ENCODE results near the gene SAMD14.

The SAMD14 gene

DNA sequence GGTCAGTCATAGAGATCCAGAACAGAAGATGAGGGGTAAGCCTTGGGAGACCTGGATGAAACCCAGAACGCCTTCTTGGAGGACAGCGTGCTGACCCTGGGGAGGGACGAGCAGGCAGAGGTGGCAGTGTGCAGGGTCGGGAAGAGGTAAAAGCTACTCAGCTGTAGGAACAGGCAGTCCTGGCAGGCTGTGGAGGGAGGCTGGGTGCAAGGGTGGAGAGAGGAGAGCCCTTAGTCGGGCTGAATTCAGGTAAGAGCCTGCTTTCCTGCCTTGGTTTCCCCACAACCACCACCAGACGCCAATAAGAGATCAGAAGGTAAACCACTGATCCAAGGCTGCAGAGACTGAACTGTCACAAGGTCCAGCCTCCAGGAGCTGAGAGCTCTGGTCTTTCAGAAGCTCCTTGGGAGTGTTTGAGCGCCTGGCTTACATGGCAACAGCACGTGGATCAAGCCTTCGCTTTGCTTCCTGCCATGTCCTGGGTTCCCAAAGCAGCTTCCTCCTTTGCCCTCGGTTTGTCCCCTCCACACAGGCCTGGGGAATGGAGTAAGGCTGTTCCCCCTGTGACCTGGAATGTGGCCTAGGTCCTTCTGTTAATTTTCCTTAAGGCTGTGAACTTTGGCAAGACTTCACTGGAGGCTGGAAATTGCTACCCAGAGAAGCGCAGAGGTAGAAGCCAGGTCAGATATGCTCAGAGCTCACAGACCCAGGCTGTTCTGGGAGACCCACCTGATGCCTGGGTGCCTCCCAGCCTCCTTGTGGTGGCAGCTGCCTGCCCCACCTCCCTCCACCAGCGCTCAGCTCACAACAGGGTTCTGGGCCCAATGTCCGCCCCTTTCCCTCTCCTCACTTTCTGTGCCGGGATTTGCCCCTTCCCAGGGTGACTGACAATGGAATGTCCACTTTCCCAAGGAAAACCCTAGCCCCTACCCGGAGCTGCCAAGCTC, 38.7 kb downstream of the SAMD14 start:
- Histone ChIP-seq H3K4me3 (ENCODE audit: low read depth in 1 of 2, low read length in 2 of 2) (no peak overlapping the region), H4K20me1 (ENCODE audit: insufficient read depth, low read length) (peaks cover 2% of the 10 kb centered on the region; the same call in 1 of the 2 replicates), H3K9me3 (ENCODE audit: insufficient read depth, low read length, severe bottlenecking) (no peaks in the 10 kb centered on the region), H3K4me1 (ENCODE audit: insufficient read depth, low read length) (peaks cover 19% of the 10 kb centered on the region), H3K27ac (ENCODE audit: low read length) (no peak overlapping the region), H2AFZ (ENCODE audit: low read depth, low read length) (no peak overlapping the region), H3K9ac (ENCODE audit: low read depth, low read length) (no peak overlapping the region), H3K4me2 (ENCODE audit: insufficient read depth, low read length) (no peak overlapping the region), H3K36me3 (ENCODE audit: insufficient read depth, low read length) (no peaks in the 10 kb centered on the region), H3K79me2 (ENCODE audit: insufficient read depth, low read length) (no peaks in the 10 kb centered on the region), H3K27me3 (ENCODE audit: insufficient read depth, low read length, poor library complexity) (no peaks in the 10 kb centered on the region)
- TF ChIP-seq, protein P1, sequence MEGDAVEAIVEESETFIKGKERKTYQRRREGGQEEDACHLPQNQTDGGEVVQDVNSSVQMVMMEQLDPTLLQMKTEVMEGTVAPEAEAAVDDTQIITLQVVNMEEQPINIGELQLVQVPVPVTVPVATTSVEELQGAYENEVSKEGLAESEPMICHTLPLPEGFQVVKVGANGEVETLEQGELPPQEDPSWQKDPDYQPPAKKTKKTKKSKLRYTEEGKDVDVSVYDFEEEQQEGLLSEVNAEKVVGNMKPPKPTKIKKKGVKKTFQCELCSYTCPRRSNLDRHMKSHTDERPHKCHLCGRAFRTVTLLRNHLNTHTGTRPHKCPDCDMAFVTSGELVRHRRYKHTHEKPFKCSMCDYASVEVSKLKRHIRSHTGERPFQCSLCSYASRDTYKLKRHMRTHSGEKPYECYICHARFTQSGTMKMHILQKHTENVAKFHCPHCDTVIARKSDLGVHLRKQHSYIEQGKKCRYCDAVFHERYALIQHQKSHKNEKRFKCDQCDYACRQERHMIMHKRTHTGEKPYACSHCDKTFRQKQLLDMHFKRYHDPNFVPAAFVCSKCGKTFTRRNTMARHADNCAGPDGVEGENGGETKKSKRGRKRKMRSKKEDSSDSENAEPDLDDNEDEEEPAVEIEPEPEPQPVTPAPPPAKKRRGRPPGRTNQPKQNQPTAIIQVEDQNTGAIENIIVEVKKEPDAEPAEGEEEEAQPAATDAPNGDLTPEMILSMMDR (IDR thresholded peaks at IDR 0.05; ENCODE audit: borderline replicate concordance, extremely low read depth, low read length, poor library complexity, severe bottlenecking): no peak
- TF ChIP-seq EZH2 (IDR thresholded peaks at IDR 0.05; ENCODE audit: borderline replicate concordance, low read depth, low read length, severe bottlenecking): no peak
- DNase-seq (no peak), ATAC-seq (ENCODE audit: insufficient read depth, low read depth) (no peak)

- Histone ChIP-seq H3K4me1 (ENCODE audit: insufficient read depth, low read length) (peaks cover 11% of the 10 kb centered on the region), H3K36me3 (ENCODE audit: insufficient read depth, low read length) (no peaks in the 10 kb centered on the region), H3K27me3 (ENCODE audit: insufficient read depth, low read length, poor library complexity) (no peaks in the 10 kb centered on the region), H3K79me2 (ENCODE audit: insufficient read depth, low read length) (no peaks in the 10 kb centered on the region), H3K4me2 (ENCODE audit: insufficient read depth, low read length) (no peak overlapping the region), H4K20me1 (ENCODE audit: insufficient read depth, low read length) (peaks cover 2% of the 10 kb centered on the region; the same call in 1 of the 2 replicates), H3K27ac (ENCODE audit: low read length) (no peak overlapping the region), H3K9me3 (ENCODE audit: insufficient read depth, low read length, severe bottlenecking) (no peaks in the 10 kb centered on the region), H2AFZ (ENCODE audit: low read depth, low read length) (no peak overlapping the region), H3K4me3 (ENCODE audit: low read depth in 1 of 2, low read length in 2 of 2) (no peak overlapping the region), H3K9ac (ENCODE audit: low read depth, low read length) (no peak overlapping the region)
- TF ChIP-seq EZH2 (IDR thresholded peaks at IDR 0.05; ENCODE audit: borderline replicate concordance, low read depth, low read length, severe bottlenecking): no peak
- TF ChIP-seq, protein P1 (IDR thresholded peaks at IDR 0.05; ENCODE audit: borderline replicate concordance, extremely low read depth, low read length, poor library complexity, severe bottlenecking): no peak
- ATAC-seq (ENCODE audit: insufficient read depth, low read depth) (no peak), DNase-seq (no peak)
Observed at GRCh38 chr17:50090071-50090470, 39.9 kb downstream of the SAMD14 start.

- no peak overlapping the region for H3K4me2 ChIP-seq (ENCODE audit: insufficient read depth, low read length)
- H3K27ac ChIP-seq (ENCODE audit: low read length): no peak overlapping the region
- no peaks in the 10 kb centered on the region for H3K9me3 ChIP-seq (ENCODE audit: insufficient read depth, low read length, severe bottlenecking)
- H3K9ac ChIP-seq (ENCODE audit: low read depth, low read length): no peak overlapping the region
- H3K36me3 ChIP-seq (ENCODE audit: insufficient read depth, low read length): no peaks in the 10 kb centered on the region
- peaks cover 3% of the 10 kb centered on the region for H3K4me1 ChIP-seq (ENCODE audit: insufficient read depth, low read length)
- TF ChIP-seq EZH2 (IDR thresholded peaks at IDR 0.05; ENCODE audit: borderline replicate concordance, low read depth, low read length, severe bottlenecking): no peak
- TF ChIP-seq, protein P1 (IDR thresholded peaks at IDR 0.05; ENCODE audit: borderline replicate concordance, extremely low read depth, low read length, poor library complexity, severe bottlenecking): no peak
- peaks cover 2% of the 10 kb centered on the region; the same call in 1 of the 2 replicates for H4K20me1 ChIP-seq (ENCODE audit: insufficient read depth, low read length)
- no peak overlapping the region for H3K4me3 ChIP-seq (ENCODE audit: low read depth in 1 of 2, low read length in 2 of 2)
- ATAC-seq (ENCODE audit: insufficient read depth, low read depth): no peak
- no peak for DNase-seq
- no peaks in the 10 kb centered on the region for H3K79me2 ChIP-seq (ENCODE audit: insufficient read depth, low read length)
- H2AFZ ChIP-seq (ENCODE audit: low read depth, low read length): no peak overlapping the region
- no peaks in the 10 kb centered on the region for H3K27me3 ChIP-seq (ENCODE audit: insufficient read depth, low read length, poor library complexity)
Observed at GRCh38 chr17:50088952-50089825, 40.8 kb downstream of the SAMD14 start.

All from DND-41 (cell line).